GM19238 (cell line): ENCODE results near the gene FHL3.
A peak's percentile ranks its signal among the peaks of the same experiment; 100 is the strongest.

Experiments used
- DNase-seq: peaks from one replicate; pipeline ENCODE4 v3.0.0; 2011; ENCODE audit warnings: low spot score; ENCODE audit not compliant: insufficient read length

The FHL3 gene

GRCh38 chr1:38005195-38006007 is at the start of gene FHL3:
FHL3 (minus strand) TSS chr1:38005514; CDS start chr1:37999412, 6,102 bp downstream.
- no peak for DNase-seq

GRCh38 chr1:38053416-38054091 is 48.2 kb upstream of the FHL3 start:
- DNase-seq = no peak

- DNase-seq = peak; percentile 55
These were observed 47.6 kb upstream of the FHL3 start for GRCh38 chr1:38052750-38053415.

GRCh38 chr1:38051079-38051543 is 45.8 kb upstream of the FHL3 start:
- no peak for DNase-seq

- no peak for DNase-seq
These were observed 45.2 kb upstream of the FHL3 start for GRCh38 chr1:38050397-38051078.

- DNase-seq = peak; percentile 34
These were observed 42.4 kb upstream of the FHL3 start for GRCh38 chr1:38047603-38048141.

GRCh38 chr1:38046884-38047602 is 41.7 kb upstream of the FHL3 start:
- peak; percentile 89 for DNase-seq

GRCh38 chr1:38046333-38046883 is 41.1 kb upstream of the FHL3 start, which contains the start of gene POU3F1:
POU3F1 (minus strand) TSS chr1:38046793; CDS start chr1:38046743, 50 bp downstream.
- DNase-seq = no peak

- no peak for DNase-seq
These were observed 40.4 kb upstream of the FHL3 start for GRCh38 chr1:38045401-38046332.

GRCh38 chr1:38044221-38045215 is 39.2 kb upstream of the FHL3 start:
- no peak for DNase-seq

GRCh38 chr1:38043036-38043747 is 37.9 kb upstream of the FHL3 start:
- no peak for DNase-seq

- DNase-seq = no peak
These were observed 36.9 kb upstream of the FHL3 start for GRCh38 chr1:38041936-38042834.

GRCh38 chr1:38039331-38040088 is 34.2 kb upstream of the FHL3 start:
- DNase-seq = no peak

- no peak for DNase-seq
These were observed 33.5 kb upstream of the FHL3 start for GRCh38 chr1:38038861-38039260.

- DNase-seq = peak; percentile 30
These were observed 32.1 kb upstream of the FHL3 start for GRCh38 chr1:38037221-38037939.
